Astrocyte (in vitro differentiated cells and primary cell): ENCODE data around the gene TSPAN17. TPM values are rescaled to one million over a fixed set of nuclear protein-coding genes. Genes with fewer than 3 reads are reported as not detected.

Experiments
- DNase-seq: peaks from one replicate; pipeline ENCODE4 v3.0.0-alpha.2; 2010; ENCODE audit warnings: low read depth
- FAIRE-seq: peaks from 2 replicates; lab custom pipeline; 2011; peaks lifted over from hg19 to GRCh38; lab: Jason Lieb, UNC
- H2AFZ ChIP-seq: 2 replicates; pipeline ENCODE4 v1.6.0; 2012; ENCODE audit warnings: low read depth, low read length, inconsistent platforms
- H3K27ac ChIP-seq: 2 replicates; pipeline ENCODE4 v1.5.1; 2011; ENCODE audit warnings: low read depth, low read length, inconsistent platforms
- H3K27me3 ChIP-seq: 2 replicates; pipeline ENCODE4 v1.6.0; 2011; ENCODE audit warnings: low read length, inconsistent platforms; ENCODE audit not compliant: insufficient read depth
- H3K36me3 ChIP-seq: 2 replicates; pipeline ENCODE4 v1.5.1; 2011; ENCODE audit warnings: low read length, inconsistent platforms; ENCODE audit not compliant: insufficient read depth
- H3K4me1 ChIP-seq: 2 replicates; pipeline ENCODE4 v1.5.1; 2011; ENCODE audit warnings: low read length, inconsistent platforms; ENCODE audit not compliant: insufficient read depth
- H3K4me2 ChIP-seq: 2 replicates; pipeline ENCODE4 v1.6.0; 2012; ENCODE audit warnings: low read length, inconsistent platforms
- H3K4me3 ChIP-seq: 2 replicates; pipeline ENCODE4 v1.5.1; 2011; ENCODE audit warnings: low read depth, mild to moderate bottlenecking, low read length, inconsistent platforms; ENCODE audit not compliant: insufficient read depth
- H3K79me2 ChIP-seq: 2 replicates; pipeline ENCODE4 v1.6.0; 2012; ENCODE audit warnings: mild to moderate bottlenecking, low read length, inconsistent platforms; ENCODE audit not compliant: insufficient read depth
- H3K9ac ChIP-seq: 2 replicates; pipeline ENCODE4 v1.6.0; 2012; ENCODE audit warnings: mild to moderate bottlenecking, low read length, inconsistent platforms
- H3K9me3 ChIP-seq: 2 replicates; pipeline ENCODE4 v1.5.1; 2012; ENCODE audit warnings: low read depth, mild to moderate bottlenecking, low read length, inconsistent platforms; ENCODE audit not compliant: insufficient read depth
- H4K20me1 ChIP-seq: 2 replicates; pipeline ENCODE4 v1.6.0; 2012; ENCODE audit warnings: low read length, inconsistent platforms; ENCODE audit not compliant: insufficient read depth
- H3K27ac Mint-ChIP-seq: one replicate; pipeline ENCODE4 v1.8.0; 2021; ENCODE audit warnings: mild to moderate bottlenecking, mixed read lengths; ENCODE audit not compliant: unreplicated experiment
- H3K27me3 Mint-ChIP-seq: one replicate; pipeline ENCODE4 v1.8.0; 2021; ENCODE audit warnings: low read depth, mixed read lengths; ENCODE audit not compliant: unreplicated experiment
- H3K36me3 Mint-ChIP-seq: one replicate; pipeline ENCODE4 v1.8.0; 2021; ENCODE audit warnings: low read depth, mixed read lengths; ENCODE audit not compliant: unreplicated experiment
- H3K4me1 Mint-ChIP-seq: one replicate; pipeline ENCODE4 v1.8.0; 2021; ENCODE audit warnings: low read depth, mixed read lengths; ENCODE audit not compliant: unreplicated experiment
- H3K4me3 Mint-ChIP-seq: one replicate; pipeline ENCODE4 v1.8.0; 2021; ENCODE audit warnings: mild to moderate bottlenecking, moderate library complexity, mixed read lengths; ENCODE audit not compliant: unreplicated experiment
- H3K9me3 Mint-ChIP-seq: one replicate; pipeline ENCODE4 v1.8.0; 2021; ENCODE audit warnings: mild to moderate bottlenecking, mixed read lengths; ENCODE audit not compliant: unreplicated experiment
- CTCF ChIP-seq: IDR thresholded peaks from 2 replicates; pipeline ENCODE4 v1.5.1; 2011; ENCODE audit warnings: low read depth, mild to moderate bottlenecking, inconsistent platforms, low read length, moderate library complexity; ENCODE audit not compliant: insufficient read depth
- EZH2 ChIP-seq: IDR thresholded peaks from 2 replicates; pipeline ENCODE4 v1.6.1; 2012; ENCODE audit warnings: mild to moderate bottlenecking, low read length, inconsistent platforms; ENCODE audit not compliant: insufficient read depth
- total RNA-seq: library from RNA; stranded (reverse); gene quantifications from 2 replicates; pipeline ENCODE4 v1.2.1, GENCODE V29; 2021

TSPAN17 gene
- total RNA-seq, 1 donor from 2014 or later = 56.5 TPM

GRCh38 chr5:176656467-176656990 is 9.2 kb downstream of the TSPAN17 start:
- Mint-ChIP-seq H3K27me3 (peaks cover 4% of the 10 kb centered on the region), H3K27ac (no peak overlapping the region), H3K4me3 (no peak overlapping the region), H3K9me3 (no peaks in the 10 kb centered on the region), H3K4me1 (peaks cover 24% of the 10 kb centered on the region), H3K36me3 (peaks cover 13% of the 10 kb centered on the region)
- Histone ChIP-seq H3K4me1 (peaks cover 12% of the 10 kb centered on the region), H3K9me3 (no peaks in the 10 kb centered on the region), H3K27me3 (no peaks in the 10 kb centered on the region), H4K20me1 (peaks cover 68% of the 10 kb centered on the region), H3K27ac (no peak overlapping the region), H3K4me3 (no peak overlapping the region), H3K9ac (no peak overlapping the region), H3K36me3 (no peaks in the 10 kb centered on the region), H3K4me2 (no peak overlapping the region), H2AFZ (no peak overlapping the region), H3K79me2 (peaks cover 1% of the 10 kb centered on the region)
- FAIRE-seq = no peak
- no peak for TF ChIP-seq CTCF
- no peak for DNase-seq

GRCh38 chr5:176658007-176658599 is 10.8 kb downstream of the TSPAN17 start:
- H3K27me3 ChIP-seq = peaks cover 3% of the 10 kb centered on the region
- no peaks in the 10 kb centered on the region for H3K79me2 ChIP-seq
- no peaks in the 10 kb centered on the region for H3K36me3 ChIP-seq
- TF ChIP-seq CTCF (peak; percentile 69), EZH2 (no peak)
- H3K4me3 ChIP-seq = no peak overlapping the region
- peaks cover 7% of the 10 kb centered on the region for H3K4me1 ChIP-seq
- FAIRE-seq (no peak), DNase-seq (peak; percentile 32)
- H3K9me3 ChIP-seq = no peaks in the 10 kb centered on the region
- peaks cover 12% of the 10 kb centered on the region for H3K36me3 Mint-ChIP-seq
- H3K9me3 Mint-ChIP-seq = no peaks in the 10 kb centered on the region
- no peak overlapping the region for H3K4me3 Mint-ChIP-seq
- H3K4me1 Mint-ChIP-seq = peaks cover 24% of the 10 kb centered on the region
- H3K9ac ChIP-seq = no peak overlapping the region
- H3K4me2 ChIP-seq = no peak overlapping the region
- H4K20me1 ChIP-seq = peaks cover 53% of the 10 kb centered on the region
- H3K27me3 Mint-ChIP-seq = peaks cover 10% of the 10 kb centered on the region
- H3K27ac Mint-ChIP-seq = no peak overlapping the region
- H3K27ac ChIP-seq = no peak overlapping the region
- H2AFZ ChIP-seq = no peak overlapping the region

- Histone ChIP-seq H2AFZ (no peak overlapping the region), H3K27me3 (peaks cover 8% of the 10 kb centered on the region), H3K36me3 (no peaks in the 10 kb centered on the region), H3K9me3 (no peaks in the 10 kb centered on the region), H3K4me2 (no peak overlapping the region), H3K27ac (no peak overlapping the region), H3K9ac (no peak overlapping the region), H3K4me3 (no peak overlapping the region), H3K4me1 (no peaks in the 10 kb centered on the region), H4K20me1 (peaks cover 45% of the 10 kb centered on the region), H3K79me2 (no peaks in the 10 kb centered on the region)
- Mint-ChIP-seq H3K9me3 (no peaks in the 10 kb centered on the region), H3K4me3 (peak overlapping the region; percentile 31), H3K4me1 (peaks cover 17% of the 10 kb centered on the region), H3K36me3 (peaks cover 7% of the 10 kb centered on the region), H3K27ac (peak overlapping the region; percentile 55), H3K27me3 (peaks cover 16% of the 10 kb centered on the region)
- no peak for FAIRE-seq
- TF ChIP-seq EZH2 (no peak), CTCF (no peak)
- DNase-seq = no peak
Observed at GRCh38 chr5:176658817-176659511, 11.7 kb downstream of the TSPAN17 start.
